Osteoblast (primary cell): Measurements from ENCODE around the gene NXN. TPM values are rescaled to one million over a fixed set of nuclear protein-coding genes. Genes with fewer than 3 reads are reported as not detected.

Experiments
- DNase-seq: peaks from one replicate; pipeline ENCODE4 v3.0.0; 2011; ENCODE audit warnings: low spot score, mixed read lengths; ENCODE audit not compliant: insufficient read length; ENCODE audit errors: missing footprints
- H2AFZ ChIP-seq: 2 replicates; pipeline ENCODE4 v1.6.0; 2011; ENCODE audit warnings: mild to moderate bottlenecking, low read length
- H3K27ac ChIP-seq: 2 replicates; pipeline ENCODE4 v1.5.1; 2011; ENCODE audit warnings: mild to moderate bottlenecking, low read depth, low read length, moderate library complexity
- H3K27me3 ChIP-seq: 2 replicates; pipeline ENCODE4 v1.6.0; 2012; ENCODE audit warnings: mild to moderate bottlenecking, control low read depth, inconsistent platforms, low read length, moderate library complexity; ENCODE audit not compliant: insufficient read depth
- H3K36me3 ChIP-seq: 2 replicates; pipeline ENCODE4 v1.5.1; 2011; ENCODE audit warnings: mild to moderate bottlenecking, low read length, control low read depth, moderate library complexity; ENCODE audit not compliant: insufficient read depth
- H3K4me1 ChIP-seq: 2 replicates; pipeline ENCODE4 v1.5.1; 2011; ENCODE audit warnings: mild to moderate bottlenecking, low read length, control low read depth, moderate library complexity; ENCODE audit not compliant: insufficient read depth
- H3K4me2 ChIP-seq: 2 replicates; pipeline ENCODE4 v1.6.0; 2011; ENCODE audit warnings: mild to moderate bottlenecking, low read length; ENCODE audit not compliant: insufficient read depth
- H3K4me3 ChIP-seq: fragments of 200-600 bp; sonication (generic); 3 replicates; pipeline ENCODE4 v1.5.1; 2012; ENCODE audit warnings: mild to moderate bottlenecking, low read length, inconsistent platforms; ENCODE audit not compliant: insufficient read depth
- H3K79me2 ChIP-seq: 2 replicates; pipeline ENCODE4 v1.6.0; 2012; ENCODE audit warnings: mild to moderate bottlenecking, low read length, control low read depth, inconsistent platforms; ENCODE audit not compliant: insufficient read depth
- H3K9me3 ChIP-seq: 2 replicates; pipeline ENCODE4 v1.5.1; 2011; ENCODE audit warnings: low read depth, low read length, control low read depth
- H4K20me1 ChIP-seq: 2 replicates; pipeline ENCODE4 v1.6.0; 2012; ENCODE audit warnings: mild to moderate bottlenecking, low read length, control low read depth; ENCODE audit not compliant: insufficient read depth
- total RNA-seq: library from RNA; depleted of rRNA; stranded (reverse); fragments of >200 nt; gene quantifications from 2 replicates; pipeline ENCODE4 v1.2.3, GENCODE V29; 2012
- TF ChIP-seq, protein P1 (sequence below): IDR thresholded peaks from 2 replicates; pipeline ENCODE4 v1.5.1; 2011; ENCODE audit warnings: mild to moderate bottlenecking, low read depth, low read length, moderate library complexity; ENCODE audit errors: extremely low read depth

NXN gene
- total RNA-seq: 60.7 and 68.8 TPM in 2 replicates

- TF ChIP-seq, protein P1, sequence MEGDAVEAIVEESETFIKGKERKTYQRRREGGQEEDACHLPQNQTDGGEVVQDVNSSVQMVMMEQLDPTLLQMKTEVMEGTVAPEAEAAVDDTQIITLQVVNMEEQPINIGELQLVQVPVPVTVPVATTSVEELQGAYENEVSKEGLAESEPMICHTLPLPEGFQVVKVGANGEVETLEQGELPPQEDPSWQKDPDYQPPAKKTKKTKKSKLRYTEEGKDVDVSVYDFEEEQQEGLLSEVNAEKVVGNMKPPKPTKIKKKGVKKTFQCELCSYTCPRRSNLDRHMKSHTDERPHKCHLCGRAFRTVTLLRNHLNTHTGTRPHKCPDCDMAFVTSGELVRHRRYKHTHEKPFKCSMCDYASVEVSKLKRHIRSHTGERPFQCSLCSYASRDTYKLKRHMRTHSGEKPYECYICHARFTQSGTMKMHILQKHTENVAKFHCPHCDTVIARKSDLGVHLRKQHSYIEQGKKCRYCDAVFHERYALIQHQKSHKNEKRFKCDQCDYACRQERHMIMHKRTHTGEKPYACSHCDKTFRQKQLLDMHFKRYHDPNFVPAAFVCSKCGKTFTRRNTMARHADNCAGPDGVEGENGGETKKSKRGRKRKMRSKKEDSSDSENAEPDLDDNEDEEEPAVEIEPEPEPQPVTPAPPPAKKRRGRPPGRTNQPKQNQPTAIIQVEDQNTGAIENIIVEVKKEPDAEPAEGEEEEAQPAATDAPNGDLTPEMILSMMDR: no peak
- Histone ChIP-seq H3K27ac (peak within 1 kb of the TSS; percentile 74), H3K36me3 (no peaks in the 10 kb centered on the region), H3K4me3 (peak within 1 kb of the TSS; percentile 78), H3K4me2 (peak within 1 kb of the TSS; percentile 97), H3K27me3 (no peaks in the 10 kb centered on the region), H3K9me3 (no peaks in the 10 kb centered on the region), H4K20me1 (peaks cover 27% of the 10 kb centered on the region), H3K79me2 (peaks cover 20% of the 10 kb centered on the region), H3K4me1 (peaks cover 29% of the 10 kb centered on the region), H2AFZ (peak within 1 kb of the TSS; percentile 86)
- peak; percentile 98 for DNase-seq
These were observed at the start of gene NXN for GRCh38 chr17:979539-980405. TSS of gene NXN (minus strand) at chr17:979776.

GRCh38 chr17:1027044-1027443, 47.5 kb upstream of the NXN start:
- H3K4me1 ChIP-seq: peaks cover 10% of the 10 kb centered on the region
- peaks cover 14% of the 10 kb centered on the region for H4K20me1 ChIP-seq
- DNase-seq: no peak
- H2AFZ ChIP-seq: no peak overlapping the region
- no peak overlapping the region for H3K4me2 ChIP-seq
- no peak overlapping the region for H3K4me3 ChIP-seq
- TF ChIP-seq, protein P1: no peak
- no peaks in the 10 kb centered on the region for H3K9me3 ChIP-seq
- no peak overlapping the region for H3K27ac ChIP-seq
- H3K27me3 ChIP-seq: no peaks in the 10 kb centered on the region
- peaks cover 14% of the 10 kb centered on the region for H3K79me2 ChIP-seq
- H3K36me3 ChIP-seq: no peaks in the 10 kb centered on the region

DNA sequence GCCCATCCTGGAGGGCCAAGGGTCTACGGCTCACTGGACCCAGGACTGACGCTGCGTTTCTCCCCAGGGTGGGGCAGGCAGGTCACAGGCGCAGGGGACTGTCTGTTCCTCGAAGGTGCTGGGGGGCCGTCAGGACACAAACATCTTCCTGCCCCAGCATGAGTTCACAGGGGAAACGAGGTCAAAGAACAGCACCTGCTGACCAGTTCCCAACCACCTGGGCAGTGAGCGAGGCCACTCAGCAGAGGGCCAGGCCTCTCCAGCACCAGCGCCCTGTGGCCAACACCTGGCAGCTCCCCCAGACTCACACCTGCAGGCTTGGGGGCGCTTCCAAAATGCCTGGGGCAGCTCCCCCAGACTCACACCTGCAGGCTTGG, 47.0 kb upstream of the NXN start:
- no peak for DNase-seq
- Histone ChIP-seq H3K79me2 (peaks cover 14% of the 10 kb centered on the region), H3K4me3 (no peak overlapping the region), H2AFZ (no peak overlapping the region), H3K27ac (no peak overlapping the region), H3K27me3 (no peaks in the 10 kb centered on the region), H4K20me1 (peaks cover 14% of the 10 kb centered on the region), H3K4me2 (no peak overlapping the region), H3K4me1 (peaks cover 10% of the 10 kb centered on the region), H3K9me3 (no peaks in the 10 kb centered on the region), H3K36me3 (no peaks in the 10 kb centered on the region)
- TF ChIP-seq, protein P1: no peak
